GM19452 (cell line): Measurements from ENCODE around the gene LRRC75B.
A peak's percentile ranks its signal among the peaks of the same experiment; 100 is the strongest.
"Not testable (repeated sequence)": the region's sequence is repeated elsewhere in the genome, so short reads cannot be mapped to it uniquely, and the experiment has no call there.

Source experiments
- ATAC-seq: cut with Tn5 transposase; IDR thresholded peaks from one replicate; pipeline ENCODE4 v1.9.1; 2021; ENCODE audit not compliant: unreplicated experiment

LRRC75B gene, protein sequence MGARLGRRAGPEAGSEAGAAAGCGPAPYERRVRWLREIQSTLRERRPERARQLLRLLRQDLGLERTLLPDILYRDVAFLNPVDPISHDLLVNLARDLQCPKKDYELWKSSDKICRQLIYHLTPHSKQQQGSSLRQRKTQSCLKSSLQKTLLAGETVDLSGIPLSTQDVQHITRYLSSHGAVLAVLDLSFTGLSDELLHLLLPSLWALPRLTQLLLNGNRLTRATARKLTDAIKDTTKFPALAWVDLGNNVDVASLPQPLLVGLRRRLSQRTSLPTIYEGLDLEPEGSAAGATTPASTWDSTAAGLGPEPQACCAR

DNA sequence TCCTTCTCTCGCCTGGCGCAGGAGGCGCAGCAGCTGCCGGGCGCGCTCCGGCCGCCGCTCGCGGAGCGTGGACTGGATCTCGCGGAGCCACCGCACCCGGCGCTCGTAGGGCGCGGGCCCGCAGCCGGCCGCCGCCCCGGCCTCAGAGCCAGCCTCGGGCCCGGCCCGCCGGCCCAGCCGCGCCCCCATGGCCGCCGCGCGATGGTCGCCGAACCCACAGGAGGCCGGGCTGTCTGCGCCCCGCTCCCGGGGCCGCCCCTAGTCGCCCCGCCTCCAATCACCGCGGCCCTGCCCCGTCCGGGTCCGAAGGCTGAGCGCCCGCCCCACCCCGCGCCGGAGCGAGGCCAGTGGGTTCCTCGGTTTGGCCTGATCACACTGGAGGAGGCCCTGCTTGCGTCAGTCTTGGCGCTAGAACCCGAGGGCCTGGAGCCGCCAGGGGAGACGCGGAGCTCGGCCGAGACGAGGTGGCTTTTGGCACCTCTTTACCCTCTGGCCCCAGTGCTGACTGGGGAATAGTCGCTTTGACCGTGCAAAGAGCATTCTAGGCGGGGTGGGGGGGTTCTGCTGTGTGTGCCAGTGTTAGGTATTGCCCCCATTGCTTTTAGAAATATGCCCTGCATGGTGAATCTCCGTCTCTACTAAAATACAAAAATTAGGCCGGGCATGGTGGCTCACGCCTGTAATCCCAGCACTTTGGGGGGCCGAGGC is at the start of gene LRRC75B:
Gene LRRC75B, minus strand, starts transcription at position 223 of the 708 bp plus-strand sequence. Its CDS starts 34 bp downstream, at position 189.
- ATAC-seq = peak; percentile 77

DNA sequence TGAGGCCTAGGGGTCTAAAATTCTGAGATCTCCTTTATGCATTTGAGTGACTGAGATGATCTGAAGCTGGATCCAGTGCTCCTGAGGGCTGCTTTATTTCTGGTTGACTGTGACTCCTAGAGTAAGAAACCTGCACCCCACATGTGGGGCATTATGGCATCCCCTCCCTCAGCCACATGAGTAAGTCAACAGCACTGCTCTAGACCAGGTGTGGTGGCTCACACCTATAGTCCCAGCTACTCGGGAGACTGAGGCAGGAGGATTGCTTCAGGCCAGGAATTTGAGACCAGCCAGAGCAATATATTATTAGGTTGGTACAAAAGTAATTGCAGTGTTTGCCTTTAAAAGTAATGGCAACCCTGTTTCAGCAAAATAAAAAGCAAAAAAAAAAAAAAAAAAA is 49.4 kb upstream of the LRRC75B start:
- not testable (repeated sequence) for ATAC-seq

DNA sequence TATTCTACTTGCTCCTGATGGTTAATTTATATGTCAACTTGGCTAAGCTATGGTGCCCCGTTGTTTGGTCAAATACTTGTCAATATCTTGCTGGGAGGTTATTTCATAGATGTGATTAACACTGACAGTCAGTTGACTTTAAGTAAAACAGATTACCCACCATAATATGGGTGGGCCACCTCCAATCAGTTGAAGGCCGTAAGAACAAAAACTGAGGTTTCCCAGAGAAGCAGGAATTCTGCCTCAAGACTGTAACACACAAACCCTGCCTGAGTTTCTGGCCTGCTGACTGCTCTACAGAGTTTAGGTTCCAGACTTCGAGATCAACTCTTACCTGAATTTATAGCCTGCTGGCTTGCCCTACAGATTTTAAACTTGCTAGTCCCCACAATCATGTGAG is 43.6 kb upstream of the LRRC75B start:
- not testable (repeated sequence) for ATAC-seq

DNA sequence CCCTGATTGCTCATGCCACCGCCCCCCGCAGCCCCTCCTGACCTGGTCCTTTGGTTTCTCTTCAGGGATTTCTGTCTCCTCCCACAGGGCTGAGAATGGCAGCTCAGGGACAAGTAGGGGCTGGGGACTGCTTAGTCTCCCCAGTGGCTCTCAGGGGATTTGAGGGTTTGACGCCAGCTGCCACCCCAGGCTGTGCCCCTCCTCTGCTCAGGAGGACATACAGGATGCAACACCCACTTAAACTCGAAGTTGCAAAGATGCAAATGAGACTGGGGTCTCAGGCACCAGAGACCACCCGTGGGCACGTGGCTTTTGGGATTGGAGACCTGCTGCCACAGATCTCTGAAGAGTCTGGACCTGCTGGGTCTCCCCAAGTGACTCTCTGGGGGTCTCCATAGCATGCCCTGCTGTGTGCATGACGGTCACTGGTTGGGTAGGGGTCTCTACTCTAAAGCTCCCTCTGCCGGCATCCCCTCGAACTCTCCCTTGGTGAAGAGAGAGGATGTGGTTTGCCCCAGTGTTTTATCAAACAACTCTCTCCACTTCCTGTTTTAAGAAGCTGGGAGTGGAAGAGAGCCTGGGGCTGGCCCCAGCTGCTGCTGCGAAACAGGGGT is 42.0 kb upstream of the LRRC75B start:
- not testable (repeated sequence) for ATAC-seq

DNA sequence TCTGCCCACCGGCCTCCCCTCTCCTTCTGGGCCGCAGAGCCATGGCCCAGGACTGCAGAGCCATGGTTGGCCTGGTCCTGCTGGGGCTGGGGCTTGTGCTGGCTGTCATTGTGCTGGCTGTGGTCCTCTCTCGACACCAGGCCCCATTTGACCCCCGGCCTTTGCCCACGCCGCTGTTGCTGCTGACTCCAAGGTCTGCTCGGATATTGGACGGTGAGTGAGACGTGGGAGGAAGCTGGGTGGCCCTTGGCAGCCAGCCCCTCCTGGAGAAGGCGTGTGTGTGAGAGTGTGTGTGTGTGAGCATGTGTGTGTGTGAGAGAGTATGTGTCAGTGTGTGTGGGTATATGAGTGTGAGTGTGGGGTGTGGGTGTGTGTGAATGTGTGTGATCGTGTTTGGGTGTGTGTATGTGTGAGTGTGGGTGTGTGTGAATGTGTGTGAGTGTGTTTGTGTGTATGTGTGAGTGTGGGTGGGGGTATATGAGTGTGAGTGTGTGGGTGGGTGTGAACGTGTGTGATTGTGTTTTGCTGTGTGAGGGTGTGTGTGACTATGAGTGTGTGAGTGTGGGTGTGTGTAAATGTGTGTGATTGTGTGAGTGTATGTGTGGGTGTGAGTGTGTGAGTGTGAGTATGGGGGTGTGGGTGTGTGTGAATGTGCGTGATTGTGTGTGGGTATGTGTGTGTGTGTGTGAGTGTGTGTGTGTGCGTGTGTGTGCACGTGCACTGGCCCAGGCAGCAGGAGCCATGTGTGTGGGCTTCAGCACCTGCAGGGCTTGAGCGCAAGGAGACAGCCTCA is 40.6 kb upstream of the LRRC75B start:
- ATAC-seq = not testable (repeated sequence)

DNA sequence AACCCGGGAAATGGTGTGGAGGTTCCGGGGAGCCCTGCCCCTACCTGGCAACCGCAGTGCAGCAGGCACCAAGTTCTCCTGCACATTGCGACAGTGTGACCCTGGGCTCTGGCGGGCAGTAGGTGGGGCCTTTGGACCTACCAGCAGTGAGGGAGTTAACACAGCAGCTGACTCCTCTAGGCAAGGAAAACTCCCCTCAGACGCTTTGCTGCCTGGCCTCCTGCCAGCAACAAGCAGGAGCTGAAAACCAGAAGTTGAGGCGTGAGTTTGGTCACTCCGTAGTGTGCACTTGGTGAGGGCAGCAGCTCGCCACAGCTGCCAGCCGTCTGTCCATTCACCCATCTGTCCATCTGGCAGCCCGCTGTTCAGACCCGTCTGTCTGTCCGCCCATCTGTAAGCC is 39.8 kb upstream of the LRRC75B start:
- not testable (repeated sequence) for ATAC-seq

DNA sequence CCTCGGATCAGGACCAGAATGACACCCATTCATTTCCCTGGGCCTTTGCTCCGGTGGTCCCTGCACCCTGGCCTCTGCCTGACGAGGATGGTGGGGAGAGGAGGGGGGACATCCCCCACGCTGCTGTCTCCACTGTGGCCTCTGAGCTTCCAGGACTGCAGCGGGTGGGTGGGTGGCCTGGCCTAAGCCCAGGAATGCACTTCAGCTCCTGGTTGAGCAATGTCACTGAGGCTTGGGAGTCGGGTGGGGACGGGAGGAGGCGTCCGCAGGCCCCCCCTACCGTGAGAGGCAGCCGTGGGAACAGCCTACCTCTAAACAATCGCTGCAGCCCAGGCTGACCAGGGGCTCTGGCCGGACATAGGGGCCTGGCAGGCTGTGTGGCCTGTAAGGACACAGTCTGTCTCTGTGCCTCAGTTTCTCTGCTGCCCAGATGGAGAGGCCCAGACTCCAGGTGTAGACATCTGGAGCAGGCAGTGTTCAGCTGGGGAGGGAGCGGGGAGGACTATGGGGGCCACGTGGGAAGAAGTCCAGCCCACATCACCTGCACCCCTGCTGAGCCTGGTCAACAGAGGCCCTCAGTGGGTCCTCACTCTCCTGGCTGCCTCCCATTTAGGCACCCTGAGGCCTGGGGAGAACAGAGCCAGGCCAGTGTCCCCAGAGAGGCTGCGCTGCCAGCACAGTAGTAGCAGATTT is 38.7 kb upstream of the LRRC75B start:
- ATAC-seq = not testable (repeated sequence)

DNA sequence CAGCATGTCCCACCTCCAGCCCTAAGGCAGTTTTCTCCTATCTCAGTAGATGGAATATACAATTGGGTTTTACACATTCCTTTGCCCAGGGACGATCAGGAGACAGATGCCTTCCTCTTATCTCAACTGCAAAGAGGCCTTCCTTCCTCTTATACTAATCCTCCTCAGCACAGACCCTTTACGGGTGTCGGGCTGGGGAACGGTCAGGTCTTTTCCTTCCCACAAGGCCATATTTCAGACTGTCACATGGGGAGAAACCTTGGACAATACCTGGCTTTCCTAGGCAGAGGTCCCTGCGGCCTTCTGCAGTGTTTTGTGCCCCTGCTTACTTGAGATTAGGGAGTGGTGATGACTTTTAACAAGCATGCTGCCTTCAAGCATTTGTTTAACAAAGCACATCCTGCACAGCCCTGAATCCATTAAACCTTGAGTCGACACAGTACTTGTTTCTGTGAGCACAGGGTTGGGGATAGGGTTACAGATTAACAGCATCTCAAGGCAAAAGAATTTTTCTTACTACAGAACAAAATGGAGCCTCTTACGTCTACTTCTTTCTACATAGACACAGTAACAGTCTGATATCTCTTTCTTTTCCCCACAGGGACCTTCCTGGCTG is 38.0 kb upstream of the LRRC75B start:
- not testable (repeated sequence) for ATAC-seq

DNA sequence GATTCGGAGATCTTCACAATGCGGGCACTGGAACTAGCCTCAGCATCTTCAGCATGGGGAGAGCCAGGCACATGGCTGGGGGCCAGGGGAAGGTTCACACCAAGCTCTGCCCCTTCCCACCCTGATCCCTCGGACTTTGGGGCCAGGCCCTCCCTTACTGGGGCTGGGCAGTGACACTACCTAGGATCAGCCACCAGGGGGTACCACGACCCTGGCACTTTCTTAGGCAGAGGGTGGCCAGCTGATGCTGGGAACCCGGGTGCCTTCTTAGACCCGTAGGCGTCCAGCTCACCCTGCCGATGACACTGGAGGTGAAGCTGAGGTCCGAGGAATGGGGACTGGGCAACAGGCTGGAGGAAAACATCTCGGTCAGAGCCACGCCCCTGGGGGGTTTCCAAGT is 36.2 kb upstream of the LRRC75B start:
- not testable (repeated sequence) for ATAC-seq

DNA sequence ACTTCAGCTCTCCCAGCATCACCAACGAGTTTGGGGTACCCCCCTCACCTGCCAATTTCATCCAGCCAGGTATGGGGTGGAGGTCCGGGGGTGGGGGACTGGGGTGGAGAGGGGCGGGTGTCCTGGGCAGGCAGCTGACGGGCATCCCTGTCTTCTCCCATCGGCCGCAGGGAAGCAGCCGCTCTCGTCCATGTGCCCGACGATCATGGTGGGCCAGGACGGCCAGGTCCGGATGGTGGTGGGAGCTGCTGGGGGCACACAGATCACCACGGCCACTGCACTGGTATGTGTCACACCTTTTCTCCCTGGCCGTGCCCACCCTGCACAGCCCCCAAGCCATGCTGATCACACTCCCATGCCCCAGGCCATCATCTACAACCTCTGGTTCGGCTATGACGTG is 35.0 kb upstream of the LRRC75B start:
- not testable (repeated sequence) for ATAC-seq

DNA sequence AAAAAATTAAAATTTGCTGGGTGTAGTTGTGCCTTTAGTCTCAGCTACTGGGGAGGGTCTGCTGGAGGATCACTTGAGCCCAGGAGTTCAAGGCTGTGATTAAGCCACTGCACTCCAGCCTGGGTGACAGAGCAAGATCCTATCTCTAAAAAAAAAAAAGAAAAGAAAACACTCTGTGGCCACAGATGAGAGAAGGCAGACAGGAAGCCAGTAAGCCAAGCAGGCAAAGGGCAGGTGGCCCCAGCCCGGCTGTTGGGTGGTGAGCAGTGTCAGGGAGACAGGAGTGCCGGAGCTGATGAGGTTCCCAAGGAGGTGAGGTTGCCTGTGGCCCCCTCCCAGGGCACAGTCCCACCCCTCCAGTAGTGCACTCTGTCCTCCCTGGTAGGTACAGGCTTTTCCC is 29.7 kb upstream of the LRRC75B start:
- ATAC-seq = not testable (repeated sequence)

DNA sequence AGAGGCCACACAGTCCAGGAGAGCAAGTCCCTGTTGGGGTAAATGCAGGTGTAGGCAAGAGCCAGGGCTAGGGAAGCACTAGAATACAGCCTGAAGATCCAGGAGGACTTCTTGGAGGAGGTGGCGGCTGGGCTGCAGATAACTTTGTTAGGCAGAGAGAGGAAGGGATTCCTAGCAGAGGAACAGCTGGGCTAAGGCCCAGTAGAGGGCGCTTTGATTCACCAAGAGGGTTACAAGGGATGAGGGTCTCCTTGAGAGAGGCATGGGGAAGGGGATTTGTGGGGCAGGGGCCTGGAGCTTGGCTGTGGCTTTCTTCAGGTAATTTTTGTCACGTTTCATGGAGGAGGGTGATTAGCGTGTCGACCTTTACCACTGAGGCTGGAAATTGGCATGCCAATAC is 28.4 kb upstream of the LRRC75B start:
- not testable (repeated sequence) for ATAC-seq

DNA sequence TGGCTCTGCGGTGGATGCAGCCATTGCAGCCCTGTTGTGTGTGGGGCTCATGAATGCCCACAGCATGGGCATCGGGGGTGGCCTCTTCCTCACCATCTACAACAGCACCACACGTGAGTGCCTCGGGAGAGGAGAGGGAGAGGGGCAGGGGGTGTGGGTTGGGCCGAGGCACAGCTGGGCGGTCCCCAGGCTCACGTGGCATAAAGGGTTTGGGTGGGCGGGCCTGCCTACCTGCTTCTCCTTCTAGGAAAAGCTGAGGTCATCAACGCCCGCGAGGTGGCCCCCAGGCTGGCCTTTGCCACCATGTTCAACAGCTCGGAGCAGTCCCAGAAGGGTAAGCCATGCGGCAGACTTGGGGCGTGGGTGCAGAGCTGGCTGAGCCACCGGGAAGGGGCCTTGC is 21.9 kb upstream of the LRRC75B start:
- ATAC-seq = not testable (repeated sequence)

DNA sequence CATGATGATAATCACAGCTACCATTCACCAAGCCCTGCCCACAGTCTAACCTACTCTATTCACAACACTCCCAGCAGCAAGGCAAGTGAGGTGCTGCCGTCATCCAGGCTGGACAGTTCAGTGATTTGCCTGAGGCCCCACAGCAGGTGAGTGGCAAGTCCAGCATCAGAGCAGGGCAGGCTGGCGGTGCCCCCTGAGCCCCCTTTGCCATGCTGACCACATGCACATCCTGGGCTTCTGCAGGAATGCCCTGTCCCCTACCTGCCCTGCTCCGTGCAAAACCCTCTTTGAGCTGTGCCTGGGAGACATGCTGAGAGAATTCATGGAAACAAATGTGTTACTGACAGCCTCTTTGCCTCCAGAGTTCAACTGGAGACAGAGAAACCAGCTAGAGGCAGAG is 17.0 kb upstream of the LRRC75B start:
- not testable (repeated sequence) for ATAC-seq

DNA sequence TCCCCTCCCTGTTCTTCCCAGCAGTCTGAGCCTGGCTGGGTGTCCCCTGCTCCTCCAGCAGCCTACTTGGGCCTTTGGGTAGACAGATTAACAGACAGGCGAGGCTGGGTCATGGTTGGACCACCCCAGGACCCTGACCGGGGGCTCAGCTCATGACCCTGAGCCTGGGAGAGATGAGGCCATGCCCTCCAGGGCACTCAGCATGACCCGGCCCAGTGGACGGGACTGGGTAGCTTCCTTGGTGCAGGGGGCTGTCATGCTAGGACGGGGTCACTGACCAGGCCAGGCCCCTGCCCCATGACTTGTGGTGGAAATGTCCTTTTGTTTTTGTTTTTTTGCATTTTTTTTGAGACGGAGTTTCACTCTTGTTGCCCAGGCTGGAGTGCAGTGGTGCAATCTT is 15.5 kb upstream of the LRRC75B start:
- ATAC-seq = not testable (repeated sequence)

DNA sequence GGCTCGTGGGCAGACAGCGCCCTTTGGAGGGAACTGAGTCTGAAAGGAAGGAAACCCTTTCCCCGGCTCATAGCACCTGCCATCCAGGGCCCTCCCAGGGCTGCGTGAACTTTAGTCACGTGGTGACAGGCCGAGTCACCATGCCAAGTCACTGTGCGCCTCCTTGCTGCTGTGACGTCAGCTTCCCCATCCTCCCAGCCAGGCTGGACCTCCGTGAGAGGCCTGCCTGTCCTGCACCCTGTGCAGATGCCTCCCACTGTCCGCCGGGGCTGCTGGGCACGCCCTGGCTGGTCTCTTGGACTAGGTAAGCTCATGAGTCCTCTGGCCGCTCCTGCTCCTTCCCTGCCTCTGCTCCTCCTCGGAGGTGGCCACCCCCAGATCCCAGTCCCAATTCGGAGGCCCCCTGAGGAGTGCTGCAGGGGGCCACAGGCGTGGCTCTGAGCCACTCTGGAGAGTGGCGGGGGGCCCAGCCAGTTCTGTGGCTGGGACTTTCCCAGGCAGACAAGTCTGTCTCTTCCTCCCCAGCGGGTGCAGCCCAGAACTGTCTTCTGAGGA is 14.6 kb upstream of the LRRC75B start:
- peak; percentile 61 for ATAC-seq

DNA sequence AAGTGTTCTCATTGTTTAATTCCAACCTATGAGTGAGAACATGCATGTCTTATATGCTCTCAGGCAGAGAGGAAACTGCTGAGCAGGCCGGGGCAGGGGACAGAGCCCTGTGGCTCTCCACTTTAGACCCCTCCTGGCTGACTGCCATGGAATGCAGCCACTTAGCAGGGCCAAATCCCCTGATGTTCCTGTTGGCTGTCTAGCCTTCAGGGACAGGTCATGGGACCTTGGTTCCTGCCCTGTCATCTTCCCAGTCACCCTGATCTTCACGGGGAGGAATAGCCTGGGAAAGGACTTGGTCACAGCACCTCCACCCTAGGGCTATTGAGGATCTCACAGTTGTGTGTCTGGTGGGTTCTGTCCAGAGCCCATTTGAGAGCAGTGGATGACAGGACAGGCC is 13.5 kb upstream of the LRRC75B start:
- not testable (repeated sequence) for ATAC-seq

DNA sequence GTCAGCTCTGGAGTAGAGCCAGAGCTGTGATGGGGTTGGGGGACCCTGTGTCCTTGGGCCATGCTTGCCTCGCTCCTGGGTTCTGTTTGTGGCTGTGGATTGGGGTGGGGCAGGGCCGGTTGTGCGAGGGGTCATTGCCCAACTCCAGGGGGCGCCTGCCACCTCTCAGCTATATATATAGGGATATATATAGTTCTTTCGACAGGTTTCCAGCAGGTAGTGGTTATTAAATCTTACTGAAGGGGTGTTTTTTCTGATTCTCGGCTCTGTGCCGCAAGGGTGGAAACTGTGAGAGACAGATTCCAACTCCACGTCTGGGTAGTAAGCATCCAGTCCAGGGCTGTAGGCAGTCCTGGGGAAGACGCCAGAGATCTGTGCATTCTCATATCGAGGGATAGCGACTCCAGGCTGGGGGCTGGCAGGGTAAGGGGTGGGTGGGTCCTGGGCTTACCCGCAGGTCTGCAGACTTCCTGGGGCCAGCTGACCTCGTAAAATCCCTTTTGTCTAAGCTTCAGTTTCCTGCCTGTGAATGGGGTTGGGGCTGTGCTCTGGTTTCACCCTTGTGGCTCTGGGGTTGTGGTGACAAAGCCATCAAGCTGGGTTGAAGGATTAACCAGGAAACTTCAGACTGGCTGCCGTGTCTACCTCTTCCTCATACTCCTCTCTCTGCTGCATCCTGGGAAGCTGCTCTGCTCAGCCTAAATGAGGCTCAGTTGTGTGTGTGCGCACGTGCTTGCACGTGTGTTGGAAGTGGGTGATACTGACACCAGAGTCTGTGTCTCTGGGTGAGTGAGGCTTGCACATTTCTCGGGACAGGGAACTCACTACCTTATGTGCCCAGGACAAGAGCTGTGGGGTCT is 11.1 kb upstream of the LRRC75B start:
- ATAC-seq = peak; percentile 39
